WTC11 (cell line): ENCODE data around the gene TIGD2.

ENCODE experiments used
- CREB1 ChIP-seq: sonication (generic); formaldehyde crosslinking; IDR thresholded peaks from 2 replicates; pipeline ENCODE4 v1.8.0; 2023; ENCODE audit warnings: mild to moderate bottlenecking, missing genetic modification reagents
- ETV6 ChIP-seq: sonication (generic); formaldehyde crosslinking; IDR thresholded peaks from 2 replicates; pipeline ENCODE4 v1.8.1; 2022; ENCODE audit warnings: mild to moderate bottlenecking, missing genetic modification reagents
- OVOL2 ChIP-seq: fragments of 250-450 bp; sonication (Bioruptor Pico); IDR thresholded peaks from 2 replicates; pipeline ENCODE4 v1.9.0; 2021; ENCODE audit warnings: mild to moderate bottlenecking, borderline replicate concordance
- TF ChIP-seq, protein P1 (sequence below): fragments of 200-600 bp; IDR thresholded peaks from 2 replicates; pipeline ENCODE4 v1.8.0; 2022; ENCODE audit warnings: antibody characterized with exemption
- TF ChIP-seq, protein P2 (sequence below): fragments of 250-450 bp; sonication (Bioruptor Pico); conservative IDR thresholded peaks from 2 replicates; pipeline ENCODE4 v1.9.0; 2021; ENCODE audit warnings: mild to moderate bottlenecking
- TF ChIP-seq, protein P3 (sequence below): sonication (generic); formaldehyde crosslinking; IDR thresholded peaks from 2 replicates; pipeline ENCODE4 v1.8.0; 2023; ENCODE audit warnings: missing genetic modification reagents

DNA sequence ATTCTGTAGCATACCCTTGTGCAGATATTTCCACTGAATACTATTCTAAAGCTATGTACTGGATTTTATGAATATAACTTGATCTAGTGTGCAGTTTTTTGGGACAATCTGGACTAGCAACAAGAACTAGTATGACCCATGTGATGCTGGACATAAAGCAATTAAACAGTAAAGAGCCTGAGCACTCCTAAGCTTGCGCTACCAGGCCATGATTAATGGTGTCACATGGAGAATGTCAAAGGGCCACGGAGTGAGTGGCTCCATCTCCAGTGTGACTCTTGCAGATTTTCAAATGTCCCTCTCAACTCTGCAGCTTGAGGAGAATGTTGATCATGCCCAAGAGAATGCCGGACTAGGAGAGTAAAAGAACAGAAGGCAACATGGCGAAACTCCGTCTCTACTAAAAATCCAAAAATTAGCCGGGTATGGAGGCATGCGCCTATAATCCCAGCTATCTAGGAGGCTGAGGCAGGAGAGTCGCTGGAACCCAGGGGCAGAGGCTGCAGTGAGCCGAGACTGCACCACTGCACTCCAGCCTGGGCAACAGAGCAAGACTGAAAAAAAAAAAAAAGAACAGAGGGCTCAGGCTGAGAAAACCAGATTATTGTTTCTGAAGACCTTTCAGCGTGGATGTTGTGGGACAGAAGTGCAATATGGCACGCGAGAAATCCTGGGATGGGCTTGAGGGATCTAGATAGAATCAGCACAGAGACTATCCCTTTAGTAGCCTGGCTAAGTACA lies 45.0 kb downstream of the TIGD2 start:
- TF ChIP-seq CREB1 (CRISPR knock-in tag) (no peak), ETV6 (CRISPR knock-in tag) (no peak), OVOL2 (no peak)
- TF ChIP-seq, protein P1, sequence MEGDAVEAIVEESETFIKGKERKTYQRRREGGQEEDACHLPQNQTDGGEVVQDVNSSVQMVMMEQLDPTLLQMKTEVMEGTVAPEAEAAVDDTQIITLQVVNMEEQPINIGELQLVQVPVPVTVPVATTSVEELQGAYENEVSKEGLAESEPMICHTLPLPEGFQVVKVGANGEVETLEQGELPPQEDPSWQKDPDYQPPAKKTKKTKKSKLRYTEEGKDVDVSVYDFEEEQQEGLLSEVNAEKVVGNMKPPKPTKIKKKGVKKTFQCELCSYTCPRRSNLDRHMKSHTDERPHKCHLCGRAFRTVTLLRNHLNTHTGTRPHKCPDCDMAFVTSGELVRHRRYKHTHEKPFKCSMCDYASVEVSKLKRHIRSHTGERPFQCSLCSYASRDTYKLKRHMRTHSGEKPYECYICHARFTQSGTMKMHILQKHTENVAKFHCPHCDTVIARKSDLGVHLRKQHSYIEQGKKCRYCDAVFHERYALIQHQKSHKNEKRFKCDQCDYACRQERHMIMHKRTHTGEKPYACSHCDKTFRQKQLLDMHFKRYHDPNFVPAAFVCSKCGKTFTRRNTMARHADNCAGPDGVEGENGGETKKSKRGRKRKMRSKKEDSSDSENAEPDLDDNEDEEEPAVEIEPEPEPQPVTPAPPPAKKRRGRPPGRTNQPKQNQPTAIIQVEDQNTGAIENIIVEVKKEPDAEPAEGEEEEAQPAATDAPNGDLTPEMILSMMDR: no peak
- TF ChIP-seq, protein P2, sequence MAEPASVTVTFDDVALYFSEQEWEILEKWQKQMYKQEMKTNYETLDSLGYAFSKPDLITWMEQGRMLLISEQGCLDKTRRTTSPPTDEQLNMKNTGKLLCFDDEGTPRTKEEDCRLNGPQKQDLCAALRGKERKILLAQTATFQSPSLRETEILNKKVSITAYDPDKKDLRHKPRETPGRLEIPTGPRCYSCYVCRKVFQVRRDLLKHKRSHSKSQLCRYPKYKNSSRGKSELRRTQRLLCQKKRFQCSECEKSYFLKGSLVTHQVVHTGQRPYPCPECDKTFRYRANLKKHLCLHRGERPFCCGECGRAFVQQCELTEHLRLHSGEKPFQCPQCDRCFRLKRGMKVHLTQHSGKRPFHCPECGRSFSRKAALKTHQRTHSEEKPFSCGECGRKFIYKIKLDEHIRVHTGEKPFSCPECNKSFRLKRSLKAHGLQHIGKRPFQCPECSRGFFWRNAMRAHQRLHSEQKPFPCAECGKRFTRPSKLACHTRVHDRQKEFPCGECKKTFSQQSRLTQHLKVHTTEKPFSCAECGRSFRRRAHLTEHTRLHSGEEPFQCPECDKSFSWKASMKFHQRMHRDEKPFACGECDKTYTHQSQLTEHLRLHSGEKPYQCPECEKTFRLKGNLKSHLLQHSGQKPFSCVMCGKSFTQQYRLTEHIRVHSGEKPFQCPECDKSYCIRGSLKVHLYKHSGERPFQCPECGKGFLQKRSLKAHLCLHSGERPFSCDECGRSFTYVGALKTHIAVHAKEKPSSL (CRISPR knock-in tag): no peak
- TF ChIP-seq, protein P3, sequence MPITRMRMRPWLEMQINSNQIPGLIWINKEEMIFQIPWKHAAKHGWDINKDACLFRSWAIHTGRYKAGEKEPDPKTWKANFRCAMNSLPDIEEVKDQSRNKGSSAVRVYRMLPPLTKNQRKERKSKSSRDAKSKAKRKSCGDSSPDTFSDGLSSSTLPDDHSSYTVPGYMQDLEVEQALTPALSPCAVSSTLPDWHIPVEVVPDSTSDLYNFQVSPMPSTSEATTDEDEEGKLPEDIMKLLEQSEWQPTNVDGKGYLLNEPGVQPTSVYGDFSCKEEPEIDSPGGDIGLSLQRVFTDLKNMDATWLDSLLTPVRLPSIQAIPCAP (CRISPR knock-in tag): no peak
